ENCODE results near the gene CEBPZ. TPM values are rescaled to one million over a fixed set of nuclear protein-coding genes. Genes with fewer than 3 reads are reported as not detected.

The CEBPZ gene
- total and polyA plus RNA-seq, 7 donors = 30.7 to 54.2 (median 41.8) TPM

- H3K27ac ChIP-seq = peak within 1 kb of the TSS; percentile 88 to 96 (median 92)
- peak; percentile 94 for DNase-seq
- peaks cover 0 to 21% (median 16%) of the 10 kb centered on the region in 4 donors for H3K4me1 ChIP-seq
- intact Hi-C loops (cut with DNase I) = loop anchor here (5.0 kb wide), 2 partner anchors 40 to 75 kb away; partner anchors contain the start of genes CEBPZ, CEBPZOS and NDUFAF7
- H3K27me3 ChIP-seq = no peaks in the 10 kb centered on the region
- H3K9me3 ChIP-seq = no peaks in the 10 kb centered on the region
- H3K36me3 ChIP-seq = no peaks in the 10 kb centered on the region
- TF ChIP-seq POLR2AphosphoS5 (IDR thresholded peaks at IDR 0.05) (peak in 3 of 4 donors; percentile 51 to 72 (median 58)), POLR2A (IDR thresholded peaks at IDR 0.05) (no peak)
- H3K4me3 ChIP-seq = peak within 1 kb of the TSS; percentile 86 to 99 (median 94)
- WGBS, 2 donors = 7% methylated on average over 55 of the region's 55 CpGs
These were observed 74.3 kb downstream of the CEBPZ start, which contains the start of gene EIF2AK2 for GRCh38 chr2:37156857-37157714. EIF2AK2 (minus strand) TSS chr2:37156980; CDS start chr2:37147806, 9,174 bp downstream.

GRCh38 chr2:37156071-37156856, 75.1 kb downstream of the CEBPZ start:
- Histone ChIP-seq H3K4me3 (peak overlapping the region; percentile 86 to 99 (median 94)), H3K36me3 (no peaks in the 10 kb centered on the region), H3K27ac (peak overlapping the region; percentile 88 to 96 (median 92)), H3K27me3 (no peaks in the 10 kb centered on the region), H3K4me1 (peaks cover 0 to 21% (median 16%) of the 10 kb centered on the region in 4 donors), H3K9me3 (no peaks in the 10 kb centered on the region)
- intact Hi-C loops (cut with DNase I) = loop anchor here (5.0 kb wide), 2 partner anchors 41 to 76 kb away; partner anchors contain the start of genes CEBPZ, CEBPZOS and NDUFAF7
- no peak for TF ChIP-seq EP300 (IDR thresholded peaks at IDR 0.05)
- TF ChIP-seq POLR2A (IDR thresholded peaks at IDR 0.05) = no peak
- TF ChIP-seq CTCF (IDR thresholded peaks at IDR 0.05) = no peak
- no peak for TF ChIP-seq POLR2AphosphoS5 (IDR thresholded peaks at IDR 0.05)
- DNase-seq = peak; percentile 87
- 1% methylated on average over 27 of the region's 27 CpGs for WGBS, 2 donors

- Histone ChIP-seq H3K27me3 (no peaks in the 10 kb centered on the region), H3K4me3 (no peak overlapping the region), H3K4me1 (peaks cover 0 to 28% (median 16%) of the 10 kb centered on the region in 4 donors), H3K9me3 (no peaks in the 10 kb centered on the region), H3K27ac (no peak overlapping the region), H3K36me3 (no peaks in the 10 kb centered on the region)
- TF ChIP-seq POLR2A (IDR thresholded peaks at IDR 0.05) = no peak
- TF ChIP-seq CTCF (IDR thresholded peaks at IDR 0.05) = no peak
- TF ChIP-seq EP300 (IDR thresholded peaks at IDR 0.05) = no peak
- TF ChIP-seq POLR2AphosphoS5 (IDR thresholded peaks at IDR 0.05) = no peak
- intact Hi-C loops (cut with DNase I) = loop anchor here (5.0 kb wide), 2 partner anchors 43 to 78 kb away; partner anchors contain the start of genes CEBPZ, CEBPZOS and NDUFAF7
- WGBS, 2 donors = 78 to 94% methylated on average over 4 of the region's 4 CpGs
- no peak for DNase-seq
These were observed 76.6 kb downstream of the CEBPZ start for GRCh38 chr2:37154785-37155184.

- no peaks in the 10 kb centered on the region for H3K9me3 ChIP-seq
- no peak for TF ChIP-seq POLR2A (IDR thresholded peaks at IDR 0.05)
- no peak for TF ChIP-seq EP300 (IDR thresholded peaks at IDR 0.05)
- no peak for TF ChIP-seq CTCF (IDR thresholded peaks at IDR 0.05)
- no peaks in the 10 kb centered on the region for H3K27me3 ChIP-seq
- H3K36me3 ChIP-seq = peaks cover 0 to 9% (median 0%) of the 10 kb centered on the region in 4 donors
- peaks cover 0 to 30% (median 16%) of the 10 kb centered on the region in 4 donors for H3K4me1 ChIP-seq
- intact Hi-C loops (cut with DNase I) = no loop called here
- no peak overlapping the region for H3K27ac ChIP-seq
- DNase-seq = no peak
- 88 to 94% methylated on average over 5 of the region's 5 CpGs for WGBS, 2 donors
- no peak overlapping the region for H3K4me3 ChIP-seq
These were observed 78.2 kb downstream of the CEBPZ start for GRCh38 chr2:37153224-37153623.

Other genes with a start within 250 kb of the CEBPZ start
- gene HEATR5B, start 147.2 kb downstream of the CEBPZ start, total RNA-seq = 10 to 100 TPM; 16.6 to 24.7 (median 22.2) TPM
- 1 to 10 TPM; 3.0 to 8.7 (median 3.7) TPM for gene HEATR5B, start 147.2 kb downstream of the CEBPZ start, polyA plus RNA-seq
- gene GPATCH11, start 147.1 kb downstream of the CEBPZ start, total RNA-seq = 10 to 100 TPM in 2 of 4 donors, 1 to 10 TPM in 2; 4.7 to 11.8 (median 7.8) TPM
- gene GPATCH11, start 147.1 kb downstream of the CEBPZ start, polyA plus RNA-seq = 1 to 10 TPM; 3.7 to 6.2 (median 4.8) TPM
- 10 to 100 TPM; 26.9 to 38.5 (median 34.2) TPM for gene EIF2AK2, start 74.6 kb downstream of the CEBPZ start, total RNA-seq
- gene EIF2AK2, start 74.6 kb downstream of the CEBPZ start, polyA plus RNA-seq = 10 to 100 TPM in 1 of 3 donors, 1 to 10 TPM in 2; 4.8 to 15.5 (median 8.8) TPM
- not detected for gene SULT6B1, start 42.9 kb downstream of the CEBPZ start, total RNA-seq
- gene SULT6B1, start 42.9 kb downstream of the CEBPZ start, polyA plus RNA-seq = not detected
- 10 to 100 TPM; 23.0 to 42.2 (median 38.1) TPM for gene CEBPZOS, start 35.1 kb downstream of the CEBPZ start, total RNA-seq
- 10 to 100 TPM; 24.0 to 38.8 (median 35.8) TPM for gene CEBPZOS, start 35.1 kb downstream of the CEBPZ start, polyA plus RNA-seq
- gene NDUFAF7, start 62 bp upstream of the CEBPZ start, total RNA-seq = 10 to 100 TPM; 26.7 to 35.0 (median 28.3) TPM
- gene NDUFAF7, start 62 bp upstream of the CEBPZ start, polyA plus RNA-seq = 10 to 100 TPM in 1 of 3 donors, 1 to 10 TPM in 2; 6.7 to 10.3 (median 7.2) TPM
- gene PRKD3, start 93.2 kb upstream of the CEBPZ start, total RNA-seq = 10 to 100 TPM; 53.9 to 78.8 (median 71.9) TPM
- gene PRKD3, start 93.2 kb upstream of the CEBPZ start, polyA plus RNA-seq = 10 to 100 TPM in 1 of 3 donors, 1 to 10 TPM in 2; 4.4 to 11.0 (median 6.0) TPM
- gene QPCT, start 113.0 kb upstream of the CEBPZ start, total RNA-seq = 10 to 100 TPM; 65.8 to 94.9 (median 75.0) TPM
- gene QPCT, start 113.0 kb upstream of the CEBPZ start, polyA plus RNA-seq = 1 to 10 TPM; 1.2 to 5.9 (median 2.5) TPM

Measured in sigmoid colon (tissue), 7 donors.